WI38 (cell line): ENCODE data around the gene BET1L.

Source experiments
- H3K4me3 ChIP-seq: 2 replicates; pipeline ENCODE4 v1.5.1; 2011; ENCODE audit warnings: low read depth, mild to moderate bottlenecking, control low read depth, low read length
- TF ChIP-seq, protein P1 (sequence below): IDR thresholded peaks from 2 replicates; pipeline ENCODE4 v1.5.1; 2012; ENCODE audit warnings: low read depth, mild to moderate bottlenecking, control low read depth, low read length

BET1L gene

DNA sequence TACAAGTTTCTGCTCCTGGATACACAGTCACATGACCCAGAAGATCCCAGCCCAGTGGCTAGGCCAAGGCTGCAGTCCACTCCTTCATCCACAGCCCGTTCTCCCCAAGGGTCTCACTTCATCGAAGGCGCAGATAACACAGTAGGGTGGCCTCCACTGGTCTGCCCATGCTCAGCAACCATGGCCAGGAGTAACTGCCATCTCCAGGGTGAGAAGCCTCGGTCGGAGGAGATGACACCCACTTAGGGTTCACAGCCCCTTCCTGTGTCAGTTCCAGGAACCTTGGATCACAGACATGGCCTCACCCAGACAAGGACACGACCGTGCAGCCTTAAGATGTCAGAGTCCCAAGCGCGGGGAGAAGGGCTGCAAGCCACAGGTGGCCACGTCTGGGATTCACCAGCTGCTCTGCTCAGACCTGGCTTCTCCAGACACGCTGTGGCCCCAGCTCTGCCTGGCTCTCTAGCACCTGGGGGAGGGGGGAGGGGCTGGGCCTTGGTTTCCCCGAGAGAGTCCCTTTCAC, 2.6 kb downstream of the BET1L start:
- TF ChIP-seq, protein P1, sequence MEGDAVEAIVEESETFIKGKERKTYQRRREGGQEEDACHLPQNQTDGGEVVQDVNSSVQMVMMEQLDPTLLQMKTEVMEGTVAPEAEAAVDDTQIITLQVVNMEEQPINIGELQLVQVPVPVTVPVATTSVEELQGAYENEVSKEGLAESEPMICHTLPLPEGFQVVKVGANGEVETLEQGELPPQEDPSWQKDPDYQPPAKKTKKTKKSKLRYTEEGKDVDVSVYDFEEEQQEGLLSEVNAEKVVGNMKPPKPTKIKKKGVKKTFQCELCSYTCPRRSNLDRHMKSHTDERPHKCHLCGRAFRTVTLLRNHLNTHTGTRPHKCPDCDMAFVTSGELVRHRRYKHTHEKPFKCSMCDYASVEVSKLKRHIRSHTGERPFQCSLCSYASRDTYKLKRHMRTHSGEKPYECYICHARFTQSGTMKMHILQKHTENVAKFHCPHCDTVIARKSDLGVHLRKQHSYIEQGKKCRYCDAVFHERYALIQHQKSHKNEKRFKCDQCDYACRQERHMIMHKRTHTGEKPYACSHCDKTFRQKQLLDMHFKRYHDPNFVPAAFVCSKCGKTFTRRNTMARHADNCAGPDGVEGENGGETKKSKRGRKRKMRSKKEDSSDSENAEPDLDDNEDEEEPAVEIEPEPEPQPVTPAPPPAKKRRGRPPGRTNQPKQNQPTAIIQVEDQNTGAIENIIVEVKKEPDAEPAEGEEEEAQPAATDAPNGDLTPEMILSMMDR, result no peak
- H3K4me3 ChIP-seq, result no peak overlapping the region

DNA sequence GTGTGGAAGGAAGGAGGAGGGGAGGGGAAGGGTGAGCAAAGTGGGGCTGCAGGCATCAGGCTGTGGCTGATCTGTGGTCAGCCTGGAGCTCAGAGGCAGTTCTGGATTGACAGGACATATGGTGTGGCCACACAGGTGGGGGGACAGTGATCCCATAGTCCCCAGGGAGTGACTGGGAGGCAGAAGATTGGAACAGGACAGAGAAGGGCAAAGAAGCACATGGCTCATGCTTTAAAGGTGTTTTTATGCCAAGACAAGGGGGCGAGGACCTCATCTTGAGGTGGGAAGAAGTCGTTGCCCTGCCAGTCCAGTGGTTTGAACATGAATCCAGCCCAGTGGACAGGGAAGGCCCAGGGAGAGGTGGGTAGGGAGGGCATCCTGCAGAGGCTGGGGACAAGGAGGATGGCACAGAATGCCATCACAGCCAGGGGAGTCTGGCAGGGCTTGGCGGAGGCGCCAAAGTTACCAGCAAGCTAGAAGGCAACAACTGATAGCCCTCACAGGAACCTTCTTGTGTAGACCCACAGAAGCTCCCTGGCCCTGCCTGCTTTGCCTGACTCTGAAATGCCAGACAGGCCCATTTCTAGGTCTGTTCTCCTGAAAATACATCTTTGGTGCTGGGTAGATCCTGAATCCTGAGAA, 3.1 kb downstream of the BET1L start:
- TF ChIP-seq, protein P1, result no peak
- H3K4me3 ChIP-seq, result no peak overlapping the region

DNA sequence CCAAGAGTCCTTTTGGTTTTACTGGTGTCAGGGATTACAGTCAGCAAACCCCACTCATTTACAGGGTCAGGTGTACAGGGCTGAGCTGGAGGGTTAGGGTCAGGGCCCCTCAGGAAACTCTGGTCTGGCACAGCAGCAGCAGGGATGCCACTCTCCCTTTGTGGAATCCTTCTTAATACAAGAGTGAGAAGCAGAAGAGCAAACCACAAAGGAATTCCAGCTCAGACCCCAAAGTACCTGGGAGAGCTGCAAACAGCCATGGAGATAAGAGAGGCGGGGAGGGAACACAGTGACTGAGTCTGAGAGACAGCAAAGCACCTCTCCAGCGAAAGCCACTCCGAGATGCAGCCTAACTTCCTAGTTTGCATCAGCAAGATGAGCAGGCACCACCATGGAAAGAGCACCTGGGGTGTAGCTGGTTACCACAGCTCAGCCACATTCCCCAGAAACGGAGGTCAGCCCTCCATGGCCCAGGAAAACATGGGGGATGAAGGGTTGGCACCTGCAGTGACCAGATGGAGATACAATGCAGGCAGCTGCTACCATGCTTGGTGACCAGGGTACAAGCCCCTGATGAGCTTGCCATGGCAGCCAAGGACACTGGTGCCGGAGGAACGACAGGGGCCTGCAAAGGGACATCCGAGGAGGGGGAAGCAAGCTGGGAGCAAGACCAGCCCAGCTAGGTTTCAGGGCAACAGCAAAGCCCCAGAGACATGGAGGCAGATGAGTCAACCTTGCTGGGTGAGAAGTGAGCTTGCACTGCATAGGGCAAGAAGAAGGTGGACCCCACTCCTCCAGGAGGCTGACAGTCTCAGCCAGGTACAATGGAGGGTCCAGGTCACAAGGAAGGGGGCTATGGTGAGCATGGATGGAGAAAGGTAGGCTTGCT, 3.9 kb downstream of the BET1L start:
- no peak overlapping the region for H3K4me3 ChIP-seq
- TF ChIP-seq, protein P1, result no peak

DNA sequence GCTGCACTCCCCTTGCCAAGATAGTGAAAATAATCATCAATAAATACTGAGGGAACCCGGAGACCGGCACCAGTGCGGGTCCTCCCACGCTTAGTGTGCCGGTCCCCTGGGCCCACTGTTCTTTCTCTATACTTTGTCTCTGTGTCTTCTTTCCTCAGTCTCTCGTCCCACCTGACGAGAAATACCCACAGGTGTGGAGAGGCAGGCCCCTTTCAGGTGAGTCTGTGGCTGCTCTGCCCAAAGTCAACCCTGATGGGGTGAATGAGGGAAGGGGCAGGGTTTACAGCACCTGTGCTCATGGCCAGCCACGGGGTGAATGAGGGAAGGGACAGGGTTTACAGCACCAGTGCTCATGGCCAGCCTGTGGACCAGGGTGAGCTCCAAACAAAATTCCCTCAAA, 4.7 kb downstream of the BET1L start:
- no peak overlapping the region for H3K4me3 ChIP-seq
- TF ChIP-seq, protein P1, result no peak

- TF ChIP-seq, protein P1, result no peak
- H3K4me3 ChIP-seq, result no peak overlapping the region
These were observed 5.2 kb downstream of the BET1L start for GRCh38 chr11:201966-202365.

DNA sequence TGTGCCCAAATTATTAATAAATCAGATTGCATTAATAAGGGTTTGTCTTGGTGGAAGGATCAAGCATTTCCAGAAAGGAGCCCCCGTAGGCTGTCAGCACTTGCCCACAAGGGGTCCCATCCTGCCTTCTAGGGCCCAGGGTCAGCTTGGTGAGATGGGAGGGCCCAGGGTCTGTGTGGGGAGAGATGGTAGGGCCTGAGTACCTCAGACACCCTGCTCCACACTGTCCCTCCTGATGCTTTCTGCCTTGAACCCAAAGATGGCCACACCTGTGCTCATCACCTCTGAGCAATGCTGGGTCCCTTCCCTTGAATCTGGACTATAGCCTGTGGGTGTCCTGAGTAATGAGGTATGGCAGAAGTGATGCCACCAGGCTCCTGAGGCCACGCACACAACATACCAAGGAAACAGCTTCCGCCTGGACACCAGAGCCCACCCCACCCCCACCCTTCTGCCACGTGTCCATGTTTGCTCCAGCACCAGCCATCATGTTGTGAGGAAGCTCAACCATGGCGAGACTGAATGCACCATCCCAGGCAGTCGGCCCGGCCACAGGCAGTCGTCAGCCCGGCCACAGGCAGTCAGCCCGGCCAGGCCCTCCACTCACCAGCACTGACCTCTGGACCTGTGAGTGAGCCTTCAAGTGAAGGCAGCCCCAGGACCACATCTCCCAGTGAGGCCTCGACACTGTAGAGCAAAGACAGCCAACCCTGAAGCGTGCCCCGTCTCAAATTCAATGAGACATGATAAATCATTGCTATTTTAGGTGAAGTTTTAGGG, 6.8 kb downstream of the BET1L start:
- H3K4me3 ChIP-seq, result no peak overlapping the region
- TF ChIP-seq, protein P1, result no peak
